HG02852 (cell line): Measurements from ENCODE around the gene CYP3A4.
"Not testable (repeated sequence)": the region's sequence is repeated elsewhere in the genome, so short reads cannot be mapped to it uniquely, and the experiment has no call there.

Source experiments
- ATAC-seq: cut with Tn5 transposase; IDR thresholded peaks from one replicate; pipeline ENCODE4 v1.9.1; 2021; ENCODE audit warnings: mild to moderate bottlenecking, moderate library complexity; ENCODE audit not compliant: unreplicated experiment

Gene CYP3A4

GRCh38 chr7:99762680-99763327 is 21.2 kb downstream of the CYP3A4 start:
- no peak for ATAC-seq

GRCh38 chr7:99755085-99755484 is 28.9 kb downstream of the CYP3A4 start:
- ATAC-seq = no peak

GRCh38 chr7:99752356-99752755 is 31.6 kb downstream of the CYP3A4 start:
- ATAC-seq = no peak

GRCh38 chr7:99751322-99752052 is 32.5 kb downstream of the CYP3A4 start:
- ATAC-seq = not testable (repeated sequence)

GRCh38 chr7:99748846-99749579 is 35.0 kb downstream of the CYP3A4 start:
- ATAC-seq = no peak

GRCh38 chr7:99746915-99747314 is 37.1 kb downstream of the CYP3A4 start:
- not testable (repeated sequence) for ATAC-seq

GRCh38 chr7:99745395-99745794 is 38.6 kb downstream of the CYP3A4 start:
- not testable (repeated sequence) for ATAC-seq

- no peak for ATAC-seq
Measured at GRCh38 chr7:99742737-99743394, 41.1 kb downstream of the CYP3A4 start.

- ATAC-seq = no peak
Measured at GRCh38 chr7:99741441-99741795, 42.6 kb downstream of the CYP3A4 start.

- ATAC-seq = no peak
Measured at GRCh38 chr7:99740573-99741440, 43.2 kb downstream of the CYP3A4 start.

DNA sequence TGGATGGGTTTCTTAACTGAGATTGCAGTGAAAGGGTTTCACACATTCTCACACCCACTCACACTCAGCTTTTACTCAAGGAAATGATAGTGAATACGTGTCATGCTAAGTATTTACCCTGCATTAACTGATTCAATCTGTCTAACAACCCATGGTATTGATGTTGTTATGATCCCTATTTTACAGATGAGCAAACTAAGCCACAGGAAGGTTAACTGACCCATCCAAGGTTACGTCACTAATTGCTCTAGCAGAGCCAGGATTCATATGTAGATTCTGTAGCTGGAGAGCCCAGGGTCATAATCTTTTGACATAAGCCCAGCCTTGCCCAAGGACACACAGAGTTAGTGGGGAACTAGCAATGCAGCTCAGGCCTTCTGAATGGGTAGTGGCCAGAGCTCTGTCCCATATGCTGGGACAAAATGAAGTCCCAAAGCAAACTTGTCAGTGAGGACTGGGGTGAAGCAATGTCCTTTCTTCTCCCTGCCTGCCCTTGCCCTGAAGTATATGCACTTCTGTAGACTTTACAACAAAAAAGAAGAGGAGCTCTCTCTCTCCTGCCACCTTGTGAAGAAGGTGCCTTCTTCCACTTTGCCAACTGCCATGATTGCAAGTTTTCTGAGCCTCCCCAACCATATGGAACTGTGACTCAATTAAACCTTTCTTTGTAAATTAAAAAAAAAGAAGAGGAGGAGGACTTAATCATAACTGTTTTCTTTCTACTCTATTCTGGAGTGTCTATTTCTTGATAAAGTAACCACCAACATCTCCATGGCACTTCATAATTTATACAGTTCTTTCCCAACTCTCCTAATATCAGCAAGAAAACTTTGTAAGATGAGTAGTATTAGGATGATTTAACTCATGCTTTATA is 44.0 kb downstream of the CYP3A4 start:
- no peak for ATAC-seq

DNA sequence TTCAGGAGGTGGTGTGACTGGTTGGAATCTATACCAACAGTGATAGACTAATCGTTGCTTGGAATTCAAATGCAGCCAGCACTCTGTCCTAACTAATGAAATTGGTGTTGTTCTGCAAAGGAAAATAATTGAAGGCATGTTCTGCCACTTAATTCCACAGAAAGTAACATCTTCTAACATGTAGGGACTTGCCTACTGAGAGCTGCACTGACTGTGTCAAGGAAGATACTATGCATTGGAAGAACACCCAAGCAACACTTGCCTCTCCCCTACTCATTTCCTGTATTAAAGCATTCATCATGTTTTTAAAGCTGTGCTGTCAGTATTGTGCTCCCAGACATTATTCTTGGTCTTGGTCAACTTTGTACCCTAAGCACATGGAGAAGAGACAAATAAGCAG is 46.3 kb downstream of the CYP3A4 start:
- ATAC-seq = no peak

- ATAC-seq = not testable (repeated sequence)
Measured at GRCh38 chr7:99736667-99737066, 47.3 kb downstream of the CYP3A4 start.

DNA sequence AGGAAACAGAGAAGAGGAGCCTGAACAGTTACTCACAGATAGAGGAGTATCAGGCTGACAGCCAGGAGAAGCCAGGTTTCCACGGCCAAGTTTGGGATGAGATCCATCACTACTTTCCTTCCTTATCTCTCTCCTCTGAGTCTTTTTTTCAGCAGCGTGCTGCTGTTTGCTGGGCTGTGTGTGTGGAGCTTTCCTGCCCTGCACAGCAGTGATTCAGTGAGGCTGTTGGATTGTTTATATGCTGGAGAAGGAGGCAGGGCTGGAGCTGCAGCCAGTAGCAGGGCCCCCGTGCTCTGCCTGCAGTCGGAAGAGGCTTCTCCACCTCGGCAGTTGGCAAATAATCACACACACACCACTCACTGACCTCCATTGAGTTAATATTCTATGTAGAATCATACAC is 49.0 kb downstream of the CYP3A4 start, which contains the start of gene CYP3A7:
Gene CYP3A7 (minus strand): TSS at position 210 of the 400 bp plus-strand sequence. CDS start 103 bp downstream, at position 107.
- ATAC-seq = no peak

DNA sequence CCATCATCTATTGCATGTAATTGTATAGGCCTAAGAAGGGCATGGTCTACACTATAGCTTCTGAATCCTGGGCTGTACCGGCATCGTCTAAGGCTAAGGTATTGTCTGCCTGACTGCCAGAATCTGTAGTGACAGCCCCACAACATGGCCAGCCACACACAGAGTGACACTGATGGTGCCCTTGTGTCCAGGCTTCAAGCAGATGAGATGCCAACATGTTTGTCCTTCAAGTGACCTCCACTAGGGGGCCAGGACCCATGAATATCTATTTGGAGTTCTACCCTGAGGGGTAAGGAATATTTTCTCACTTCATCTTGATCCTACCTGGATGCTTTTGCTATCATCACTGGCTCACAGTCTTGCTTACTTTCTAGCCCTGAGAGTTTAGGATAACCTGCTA is 50.5 kb downstream of the CYP3A4 start:
- ATAC-seq = no peak

DNA sequence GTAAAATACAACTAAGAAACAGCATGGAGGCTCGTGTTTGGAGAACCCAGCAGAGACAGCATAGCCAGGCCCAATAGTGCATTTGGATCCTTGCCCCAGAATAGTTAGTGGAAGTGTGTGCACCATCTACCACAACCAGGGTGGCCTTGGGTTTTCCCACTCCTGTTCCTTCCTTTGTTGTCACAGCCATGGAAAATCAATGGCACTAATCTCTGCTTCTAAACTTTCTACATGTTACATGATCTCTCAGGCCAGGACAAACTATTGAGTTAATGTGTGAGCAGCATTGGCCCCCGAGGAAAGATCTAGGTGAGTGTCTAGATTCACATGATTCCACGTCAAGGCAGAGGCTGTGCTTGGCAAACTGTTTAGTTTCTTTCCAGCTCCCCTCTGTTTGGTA is 51.0 kb downstream of the CYP3A4 start:
- ATAC-seq = no peak

DNA sequence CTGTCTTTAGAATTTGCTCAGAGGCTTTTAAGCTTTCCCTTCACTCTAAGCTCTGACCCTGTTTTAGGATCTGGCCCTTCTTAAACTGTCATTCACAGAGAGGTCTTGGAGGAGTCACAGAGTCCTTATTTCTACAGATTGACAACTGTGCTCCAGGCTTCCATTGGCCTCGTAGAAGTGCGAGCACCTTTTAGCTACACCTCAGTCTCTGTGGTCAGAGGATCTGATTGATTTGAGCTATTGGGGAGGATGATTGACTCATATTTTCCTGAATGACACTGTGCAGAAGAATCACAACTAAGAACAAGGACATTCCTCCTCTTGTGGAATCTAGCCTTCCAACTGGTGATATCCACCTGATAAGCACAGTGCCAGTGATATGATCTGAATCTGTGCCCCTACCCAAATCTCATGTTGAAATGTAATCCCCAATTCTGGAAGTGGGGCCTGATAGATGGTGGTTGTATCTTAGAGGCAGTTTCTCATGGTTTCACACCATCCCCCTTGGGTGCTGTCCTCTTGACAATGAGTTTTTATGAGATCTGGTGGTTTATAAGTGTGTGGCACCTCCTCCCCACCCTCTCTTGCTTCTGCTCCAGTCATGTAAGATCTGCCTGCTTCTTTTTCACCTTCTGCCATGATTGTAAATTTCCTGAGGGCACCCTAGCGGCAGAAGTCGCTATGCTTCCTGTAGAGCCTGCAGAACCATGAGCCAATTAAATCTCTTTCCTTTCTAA is 52.2 kb downstream of the CYP3A4 start:
- no peak for ATAC-seq

- ATAC-seq = no peak
Measured at GRCh38 chr7:99730992-99731391, 53.0 kb downstream of the CYP3A4 start.
